Dermis microvascular lymphatic vessel endothelial cell (primary cell): Measurements from ENCODE around the gene LPCAT3. TPM values are rescaled to one million over a fixed set of nuclear protein-coding genes. Genes with fewer than 3 reads are reported as not detected.

Source experiments
- DNase-seq, 2 donors: peaks; one replicate each; pipeline versions ENCODE4 v3.0.0 to v3.0.0-alpha.2; 2010; ENCODE audit warnings: low read depth in 2 of 2
- total RNA-seq: library from RNA; depleted of rRNA; stranded (reverse); fragments of >200 nt; gene quantifications from 2 replicates; pipeline ENCODE4 v1.2.1, GENCODE V29; 2014

LPCAT3 gene
- total RNA-seq, 1 donor from 2014 or later, result 11.3 TPM

DNA sequence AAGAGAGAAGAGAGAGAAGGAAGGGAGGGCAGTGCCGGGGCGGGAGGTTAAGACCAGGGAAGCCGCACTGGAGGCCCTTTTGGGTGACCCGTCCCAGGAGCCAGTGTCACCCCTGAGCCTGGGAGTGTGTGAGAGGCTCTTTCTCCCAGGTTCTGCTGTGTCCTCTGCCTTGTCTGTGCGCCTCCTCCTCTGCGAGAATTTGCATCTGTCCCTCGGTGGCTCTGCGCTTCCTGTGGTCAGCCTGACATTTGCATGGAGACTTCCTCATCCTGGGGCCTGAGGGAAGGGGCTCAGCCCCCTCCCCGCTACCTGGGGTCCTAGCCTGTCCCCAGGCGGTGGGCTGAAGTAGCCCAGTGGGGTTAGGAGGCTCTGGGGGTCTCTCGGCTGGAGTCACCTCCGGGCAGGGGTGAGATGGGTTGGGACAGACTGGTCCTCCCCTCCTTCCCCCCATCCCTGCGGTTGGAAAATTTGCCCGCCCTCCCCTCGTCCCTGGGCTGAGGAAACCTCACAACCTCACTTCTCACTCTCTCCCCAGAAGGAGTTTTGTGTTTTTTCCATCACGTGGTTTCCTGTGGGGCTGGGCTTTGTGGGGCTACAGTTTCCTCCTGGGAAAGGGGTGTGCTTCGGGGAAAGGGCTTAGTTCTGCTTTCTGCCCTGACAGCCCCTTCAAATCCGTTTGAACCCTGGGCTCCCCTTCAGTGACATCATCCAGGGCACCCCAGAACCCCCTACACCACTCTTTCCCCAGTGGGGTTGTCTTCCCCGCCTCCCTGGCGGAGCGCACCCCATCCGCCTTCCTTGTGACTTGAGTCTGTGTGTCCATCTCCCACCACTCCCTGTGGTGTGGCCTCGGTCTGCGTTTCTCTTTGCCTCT, 64.6 kb downstream of the LPCAT3 start:
- DNase-seq, result peak in 1 of 2 donors; percentile 24

DNA sequence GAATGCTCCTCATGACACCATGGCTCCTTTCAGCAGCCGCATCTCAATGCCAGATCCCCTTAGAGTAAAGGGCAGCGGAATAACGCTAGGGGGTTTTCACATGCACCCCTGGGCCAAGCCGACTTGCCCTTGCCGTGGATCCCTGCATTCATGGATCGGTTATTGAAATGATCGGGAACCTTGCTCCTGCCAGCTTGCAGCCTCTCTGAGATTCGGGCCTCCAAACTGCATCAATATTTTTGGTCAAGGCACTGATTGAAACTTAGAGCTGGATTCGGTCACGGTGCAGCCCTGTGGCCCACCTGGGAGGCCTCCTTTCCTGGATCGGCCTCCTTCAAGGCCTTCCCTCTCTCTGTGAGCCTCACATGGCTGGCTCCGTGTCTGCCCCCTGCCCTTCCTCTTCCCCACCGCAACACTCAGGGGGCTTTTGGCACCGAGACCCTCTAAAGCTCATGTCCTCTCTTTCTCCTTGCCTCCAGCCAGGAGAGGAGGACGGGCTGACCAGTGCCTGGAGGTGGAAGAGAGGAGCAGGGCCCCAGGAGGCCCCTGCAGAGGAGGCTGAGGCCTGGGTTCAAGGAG, 65.3 kb downstream of the LPCAT3 start:
- DNase-seq, result no peak

- DNase-seq, result no peak
Observed at GRCh38 chr12:6952121-6952862, 66.0 kb downstream of the LPCAT3 start.

- DNase-seq, result no peak
Observed at GRCh38 chr12:6951551-6952120, 66.6 kb downstream of the LPCAT3 start.

DNA sequence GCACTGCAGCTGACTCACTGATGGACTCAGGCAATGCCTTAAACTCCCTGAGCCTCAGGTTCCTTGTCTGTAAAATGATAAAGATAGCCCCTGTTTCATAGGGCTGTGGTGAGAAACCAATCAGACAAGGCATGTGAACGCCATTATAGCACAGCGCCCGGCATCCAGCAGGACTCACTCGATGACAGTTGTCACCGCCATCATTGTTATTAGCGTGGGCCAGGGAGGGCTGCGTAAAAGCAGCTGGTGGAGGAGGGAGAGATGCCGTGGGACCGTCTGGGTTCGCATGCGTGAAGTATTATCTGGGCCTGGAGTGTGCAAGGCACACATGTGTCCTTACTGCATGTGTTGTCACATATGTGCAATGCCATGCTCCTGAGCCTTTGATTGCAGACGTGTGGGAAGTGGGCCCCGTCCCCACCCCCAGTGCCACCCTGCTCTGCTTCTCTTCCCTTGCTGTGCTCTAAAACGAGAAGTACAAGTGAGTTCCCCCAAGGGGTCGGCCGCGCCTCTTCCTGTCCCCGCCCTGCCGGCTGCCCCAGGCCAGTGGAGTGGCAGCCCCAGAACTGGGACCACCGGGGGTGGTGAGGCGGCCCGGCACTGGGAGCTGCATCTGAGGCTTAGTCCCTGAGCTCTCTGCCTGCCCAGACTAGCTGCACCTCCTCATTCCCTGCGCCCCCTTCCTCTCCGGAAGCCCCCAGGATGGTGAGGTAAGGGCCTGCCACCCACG, 67.3 kb downstream of the LPCAT3 start, which contains the start of gene PTPN6:
Gene PTPN6, plus strand, starts transcription at position 546 of the 730 bp plus-strand sequence. Its CDS starts 157 bp downstream, at position 703.
- DNase-seq, result no peak

- DNase-seq, result no peak
Observed at GRCh38 chr12:6950401-6950801, 67.9 kb downstream of the LPCAT3 start.

DNA sequence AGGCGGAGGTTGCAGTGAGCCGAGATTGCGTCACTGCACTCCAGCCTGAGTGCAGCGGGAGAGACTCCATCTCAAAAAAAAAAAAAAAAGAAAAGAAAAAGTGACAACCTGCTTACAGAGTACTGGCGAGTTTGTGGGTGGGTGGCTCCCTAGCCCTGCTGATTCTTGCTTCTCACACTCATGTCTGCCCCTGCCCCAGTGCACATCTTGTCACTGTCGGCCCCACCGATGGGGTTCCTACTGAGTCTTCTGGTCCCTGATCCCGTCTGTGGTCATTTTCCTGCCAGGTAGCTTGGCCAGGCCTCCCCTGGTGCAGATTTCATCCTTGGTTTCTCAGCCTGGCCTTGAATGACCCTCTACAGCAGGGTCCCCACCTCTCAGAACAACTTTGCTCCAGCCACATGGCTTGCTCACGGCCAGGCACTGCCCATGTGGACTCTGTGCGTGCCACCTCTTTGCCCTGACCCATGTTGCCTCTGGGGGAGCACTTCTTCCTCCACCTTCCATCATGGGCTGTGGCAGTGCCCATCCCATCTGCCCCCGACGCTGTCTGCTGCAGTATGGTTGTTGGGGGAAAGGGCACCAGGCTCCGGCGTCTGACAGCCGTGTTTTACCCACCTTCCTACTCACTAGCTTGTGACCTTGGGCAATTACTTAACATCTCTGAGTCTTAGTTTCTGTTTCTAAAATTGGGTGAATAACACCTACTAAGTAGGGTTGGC, 69.2 kb downstream of the LPCAT3 start:
- DNase-seq, result no peak

DNA sequence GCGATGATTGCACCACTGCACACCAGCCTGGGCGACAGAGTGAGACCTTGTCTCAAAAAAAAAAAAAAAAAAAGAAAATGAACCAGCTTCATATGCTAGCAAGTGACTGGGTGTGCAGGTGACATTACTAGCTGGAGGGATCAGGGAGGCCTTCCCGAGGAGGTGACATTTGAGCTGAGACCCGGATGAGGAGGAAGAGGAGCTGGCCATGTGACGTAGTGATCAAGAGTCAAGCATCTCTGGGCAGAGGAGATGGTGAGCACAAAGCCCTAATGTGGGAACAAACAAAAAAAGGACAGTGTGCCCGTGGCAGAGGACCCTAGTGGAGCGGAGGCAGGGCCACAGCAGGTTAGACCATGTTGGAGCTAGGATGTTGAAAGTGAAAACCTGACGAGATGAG, 70.7 kb downstream of the LPCAT3 start:
- no peak for DNase-seq

DNA sequence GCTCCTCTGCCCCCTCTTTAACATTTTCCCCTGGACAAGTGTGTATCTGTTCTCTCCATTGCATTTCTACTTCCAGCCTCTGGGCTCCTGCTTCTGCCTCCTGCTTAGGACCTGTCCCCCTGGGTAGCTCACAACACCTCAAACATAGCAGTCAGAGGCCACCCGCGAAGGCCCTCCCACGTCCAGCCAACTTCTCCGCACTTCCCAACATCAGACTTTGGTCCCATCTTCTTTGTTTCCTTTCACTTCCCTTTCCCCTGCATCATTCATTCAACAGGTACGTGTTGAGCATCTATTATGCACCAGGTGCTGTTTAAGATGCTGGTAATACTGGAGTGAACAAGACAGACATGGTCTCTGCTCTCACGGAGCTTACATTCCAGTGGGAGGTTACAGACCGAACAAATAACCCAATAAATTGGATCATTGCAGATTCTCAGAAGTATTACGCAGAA, 71.3 kb downstream of the LPCAT3 start:
- DNase-seq, result no peak

DNA sequence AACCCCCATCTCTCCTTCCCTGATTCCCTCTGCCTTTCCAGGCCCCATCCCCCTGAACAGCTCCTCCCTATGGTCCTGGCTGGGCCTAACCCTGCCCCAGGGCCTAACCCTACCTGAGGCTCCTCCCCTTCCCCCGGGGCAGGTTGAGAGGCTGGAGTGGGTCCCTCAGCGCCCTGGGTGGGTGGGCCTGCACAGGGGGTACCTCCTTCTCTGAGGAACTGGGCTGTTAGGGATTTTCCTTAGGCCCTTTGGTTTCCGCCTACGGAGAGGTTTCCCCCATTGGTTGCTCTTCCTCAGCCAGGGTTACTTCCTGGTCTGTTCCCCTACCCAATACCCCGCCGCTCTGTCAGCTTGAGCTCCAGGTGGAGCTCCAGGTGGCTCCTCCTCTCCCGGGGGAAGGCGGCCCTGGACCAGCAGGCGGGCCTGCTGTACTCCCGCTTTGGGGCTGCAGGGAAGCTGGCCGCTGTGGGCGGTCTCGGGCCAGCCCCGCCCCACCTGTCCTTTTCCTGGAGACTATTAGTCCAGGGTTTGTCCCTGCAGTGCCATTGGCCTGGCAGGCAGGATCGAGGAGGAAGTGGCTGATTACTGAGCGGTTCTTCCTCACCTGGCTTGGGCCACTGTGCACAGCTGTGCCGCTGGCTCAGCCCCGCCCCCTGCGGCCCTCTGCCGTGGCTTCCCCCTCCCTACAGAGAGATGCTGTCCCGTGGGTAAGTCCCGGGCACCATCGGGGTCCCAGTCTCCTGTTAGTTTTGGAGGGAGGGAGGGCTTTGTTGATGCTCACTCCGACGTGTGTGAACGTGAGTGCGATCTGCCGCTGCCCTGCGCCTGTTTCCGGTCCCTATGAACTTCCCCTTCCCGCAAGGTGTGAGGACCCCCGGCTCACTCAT, 72.0 kb downstream of the LPCAT3 start:
- peak in 1 of 2 donors; percentile 45 for DNase-seq

- DNase-seq, result no peak
Observed at GRCh38 chr12:6945613-6946012, 72.7 kb downstream of the LPCAT3 start.

DNA sequence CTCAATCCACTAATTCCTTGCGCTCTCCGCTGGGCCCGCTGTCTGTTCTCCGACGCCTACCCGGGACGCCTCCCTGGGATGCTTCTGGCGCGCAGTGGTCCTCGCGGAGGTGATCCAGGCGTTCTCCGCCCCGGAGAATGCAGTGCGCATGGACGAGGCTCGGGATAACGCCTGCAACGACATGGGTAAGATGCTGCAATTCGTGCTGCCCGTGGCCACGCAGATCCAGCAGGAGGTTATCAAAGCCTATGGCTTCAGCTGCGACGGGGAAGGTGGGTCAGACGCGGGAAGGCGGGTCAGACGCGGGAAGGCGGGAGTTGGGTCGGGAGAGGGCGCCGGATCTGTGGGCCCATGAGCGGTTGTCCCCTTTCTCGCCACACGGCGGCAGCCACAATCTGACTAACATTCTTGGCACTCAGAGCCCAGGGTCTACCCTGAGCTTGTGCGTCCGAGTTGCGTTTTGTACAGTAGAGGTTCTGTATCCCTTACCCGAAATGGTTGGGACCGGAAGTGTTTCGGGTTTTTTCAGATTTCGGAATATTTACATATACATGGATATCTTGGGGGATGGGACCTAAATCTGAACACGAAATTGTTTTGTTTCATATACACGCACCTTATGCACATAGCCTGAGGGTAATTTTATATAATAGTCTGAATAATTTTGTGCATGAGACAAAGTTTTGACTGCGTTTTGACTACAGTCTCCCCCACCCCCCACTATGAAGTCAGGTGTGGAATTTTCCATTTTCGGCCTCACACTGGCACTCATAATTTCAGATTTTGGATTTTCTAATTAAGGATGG, 73.7 kb downstream of the LPCAT3 start:
- peak; percentile 75 to 91 for DNase-seq

- DNase-seq, result peak; percentile 87
Observed at GRCh38 chr12:6943722-6944380, 74.4 kb downstream of the LPCAT3 start, which contains the start of the genes C12orf57 and RNU7-1. Gene C12orf57 (plus strand): TSS chr12:6944022. CDS start chr12:6944122, 100 bp downstream. Gene RNU7-1 (plus strand): TSS chr12:6943816.

- DNase-seq, result peak; percentile 87 to 94
Observed at GRCh38 chr12:6943389-6943721, 74.9 kb downstream of the LPCAT3 start.

- no peak for DNase-seq
Observed at GRCh38 chr12:6942331-6942665, 76.0 kb downstream of the LPCAT3 start.

GRCh38 chr12:6941782-6942181, 76.5 kb downstream of the LPCAT3 start:
- DNase-seq, result no peak

DNA sequence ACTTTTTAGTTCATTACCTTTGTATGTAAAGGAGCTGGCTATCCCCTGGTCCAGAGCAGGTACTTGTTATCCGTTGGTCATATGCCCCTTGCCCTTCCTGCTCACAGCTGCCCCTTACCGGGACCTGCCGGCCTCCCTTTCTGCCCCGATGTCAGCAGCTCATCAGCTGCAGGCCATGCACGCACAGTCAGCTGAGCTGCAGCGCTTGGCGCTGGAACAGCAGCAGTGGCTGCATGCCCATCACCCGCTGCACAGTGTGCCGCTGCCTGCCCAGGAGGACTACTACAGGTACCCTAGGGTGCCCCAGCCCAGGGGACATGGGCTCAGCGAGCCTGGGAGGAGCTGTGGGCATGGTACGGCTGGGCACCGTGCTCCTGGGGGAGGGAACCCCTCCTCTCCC, 77.0 kb downstream of the LPCAT3 start:
- DNase-seq, result no peak

- no peak for DNase-seq
Observed at GRCh38 chr12:6939191-6939540, 79.1 kb downstream of the LPCAT3 start.
